Lung (tissue), 12 donors: Measurements from ENCODE around the gene TTC31. TPM values are rescaled to one million over a fixed set of nuclear protein-coding genes. Genes with fewer than 3 reads are reported as not detected.

Source experiments
- ATAC-seq: fragments of 200-7000 bp; cut with Tn5 transposase; one replicate; pipeline ENCODE4 v1.9.1; 2020; ENCODE audit warnings: moderate number of reproducible peaks; ENCODE audit not compliant: insufficient read depth, low FRiP score
- DNase-seq, 3 donors: peaks; one replicate each; pipeline ENCODE4 v3.0.0-alpha.2; 2013 to 2017
- H3K27ac ChIP-seq, 2 donors: one replicate each; pipeline ENCODE4 v1.5.1; 2013; ENCODE audit warnings: mild to moderate bottlenecking in 2 of 2, moderate library complexity in 2 of 2, control low read depth in 1 of 2, inconsistent platforms in 1 of 2, low read depth in 1 of 2, low read length in 1 of 2
- H3K27me3 ChIP-seq, 3 donors: one replicate each; pipeline ENCODE4 v1.5.1; 2013; ENCODE audit warnings: low read length in 2 of 3; ENCODE audit not compliant: control insufficient read depth in 3 of 3, insufficient read depth in 3 of 3
- H3K36me3 ChIP-seq, 4 donors: one replicate each; pipeline ENCODE4 v1.5.1; 2013; ENCODE audit warnings: low read length in 4 of 4, mild to moderate bottlenecking in 1 of 4, moderate library complexity in 1 of 4; ENCODE audit not compliant: control insufficient read depth in 4 of 4, insufficient read depth in 4 of 4
- H3K4me1 ChIP-seq, 5 donors: one replicate each; pipeline ENCODE4 v1.5.1; 2013; ENCODE audit warnings: low read length in 5 of 5, mild to moderate bottlenecking in 2 of 5, moderate library complexity in 1 of 5; ENCODE audit not compliant: control insufficient read depth in 5 of 5, insufficient read depth in 5 of 5
- H3K4me3 ChIP-seq: one replicate; pipeline ENCODE4 v1.5.1; 2013; ENCODE audit warnings: mild to moderate bottlenecking, control low read depth, moderate library complexity
- H3K9ac ChIP-seq, 2 donors: one replicate each; pipeline ENCODE4 v1.5.1; 2013; ENCODE audit warnings: low read length in 2 of 2, control low read depth in 1 of 2; ENCODE audit not compliant: insufficient read depth in 1 of 2
- H3K9me3 ChIP-seq, 4 donors: one replicate each; pipeline ENCODE4 v1.5.1; 2013; ENCODE audit warnings: low read length in 3 of 4, mild to moderate bottlenecking in 1 of 4, moderate library complexity in 1 of 4; ENCODE audit not compliant: control insufficient read depth in 4 of 4, insufficient read depth in 3 of 4
- WGBS, 2 donors: extraction: QIAGEN DNeasy Blood & Tissue Kit; methylation state at CpG; one replicate each; pipeline ENCODE4 v1.1.7; 2013; 5-methylcytosine and 5-hydroxymethylcytosine counted together
- polyA plus RNA-seq, 2 donors: library from polyadenylated mRNA; stranded (reverse); fragments of 200-250 nt; gene quantifications; one replicate each; pipeline ENCODE4 v1.2.1, GENCODE V29; 2013
- total RNA-seq, 2 donors: library from RNA; depleted of rRNA in 1 of 2; stranded (reverse); fragments of >200 nt in 1 of 2; gene quantifications; one replicate each; pipeline ENCODE4 v1.2.1, GENCODE V29; 2014 to 2021
- TF ChIP-seq, protein P1 (sequence below): IDR thresholded peaks from 2 replicates; pipeline ENCODE4 v1.5.1; 2012; ENCODE audit warnings: mild to moderate bottlenecking; ENCODE audit errors: control extremely low read depth, extremely low read depth
- donor health status: control.
- donor health status: control.
- donor health status: Bipolar disorder and iron deficiency.
- donor health status: healthy.
- donor health status: DM: yes; HTN: yes; CAD: no.

Gene TTC31
- total and polyA plus RNA-seq, 4 donors: 13.7 to 23.7 (median 20.0) TPM

DNA sequence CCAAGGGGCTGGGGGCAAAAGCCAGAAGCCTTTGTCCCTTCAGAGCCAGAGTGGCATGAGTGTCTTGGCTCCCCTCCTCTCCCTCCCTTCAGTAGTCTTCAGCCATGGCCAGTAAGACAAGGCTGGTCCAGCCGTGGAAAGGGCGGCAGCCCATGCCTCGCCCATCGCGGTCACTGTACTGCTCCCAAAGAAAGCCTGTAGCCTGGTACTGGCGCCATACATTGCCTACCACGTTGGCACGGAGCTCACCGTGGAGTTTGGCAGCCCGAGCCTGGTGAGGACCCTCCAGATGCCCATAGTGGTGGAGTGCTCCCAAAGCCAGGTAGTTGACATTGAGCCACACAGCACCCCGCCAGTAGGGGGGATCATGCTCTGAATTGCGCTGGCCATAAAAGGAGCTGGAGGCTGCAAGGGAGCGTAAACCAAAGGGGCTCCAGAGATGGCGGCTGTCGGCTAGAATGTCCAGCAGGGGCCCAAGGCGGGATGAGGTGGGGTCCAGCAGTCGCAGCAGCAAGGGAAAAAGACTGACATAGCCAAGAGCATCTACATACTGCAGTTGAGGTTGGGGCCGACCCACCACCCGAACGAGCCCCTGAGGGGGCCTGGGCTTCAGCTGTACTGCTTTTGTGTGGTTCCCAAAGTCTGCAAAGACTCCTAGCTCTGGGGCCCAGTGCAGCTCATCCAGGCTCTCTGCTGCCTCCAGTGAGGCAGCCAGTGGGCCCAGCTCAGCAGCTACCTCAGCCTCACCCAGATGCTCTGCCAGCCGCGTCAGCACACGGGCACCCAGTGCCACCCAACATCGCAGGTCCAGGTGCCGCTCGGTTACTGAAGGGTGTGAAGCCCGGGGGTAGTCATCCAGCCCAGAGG, 21.5 kb upstream of the TTC31 start:
- Histone ChIP-seq H3K9ac (no peak overlapping the region), H3K27me3 (no peaks in the 10 kb centered on the region), H3K36me3 (peaks cover 4 to 15% (median 7%) of the 10 kb centered on the region in 4 donors), H3K27ac (no peak overlapping the region), H3K9me3 (no peaks in the 10 kb centered on the region), H3K4me3 (no peak overlapping the region), H3K4me1 (peaks cover 9 to 21% (median 13%) of the 10 kb centered on the region in 5 donors)
- peak in 1 of 3 donors; percentile 14 for DNase-seq
- 93 to 95% methylated on average over 27 of the region's 27 CpGs for WGBS, 2 donors
- TF ChIP-seq, protein P1, sequence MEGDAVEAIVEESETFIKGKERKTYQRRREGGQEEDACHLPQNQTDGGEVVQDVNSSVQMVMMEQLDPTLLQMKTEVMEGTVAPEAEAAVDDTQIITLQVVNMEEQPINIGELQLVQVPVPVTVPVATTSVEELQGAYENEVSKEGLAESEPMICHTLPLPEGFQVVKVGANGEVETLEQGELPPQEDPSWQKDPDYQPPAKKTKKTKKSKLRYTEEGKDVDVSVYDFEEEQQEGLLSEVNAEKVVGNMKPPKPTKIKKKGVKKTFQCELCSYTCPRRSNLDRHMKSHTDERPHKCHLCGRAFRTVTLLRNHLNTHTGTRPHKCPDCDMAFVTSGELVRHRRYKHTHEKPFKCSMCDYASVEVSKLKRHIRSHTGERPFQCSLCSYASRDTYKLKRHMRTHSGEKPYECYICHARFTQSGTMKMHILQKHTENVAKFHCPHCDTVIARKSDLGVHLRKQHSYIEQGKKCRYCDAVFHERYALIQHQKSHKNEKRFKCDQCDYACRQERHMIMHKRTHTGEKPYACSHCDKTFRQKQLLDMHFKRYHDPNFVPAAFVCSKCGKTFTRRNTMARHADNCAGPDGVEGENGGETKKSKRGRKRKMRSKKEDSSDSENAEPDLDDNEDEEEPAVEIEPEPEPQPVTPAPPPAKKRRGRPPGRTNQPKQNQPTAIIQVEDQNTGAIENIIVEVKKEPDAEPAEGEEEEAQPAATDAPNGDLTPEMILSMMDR: no peak
- no peak for ATAC-seq

DNA sequence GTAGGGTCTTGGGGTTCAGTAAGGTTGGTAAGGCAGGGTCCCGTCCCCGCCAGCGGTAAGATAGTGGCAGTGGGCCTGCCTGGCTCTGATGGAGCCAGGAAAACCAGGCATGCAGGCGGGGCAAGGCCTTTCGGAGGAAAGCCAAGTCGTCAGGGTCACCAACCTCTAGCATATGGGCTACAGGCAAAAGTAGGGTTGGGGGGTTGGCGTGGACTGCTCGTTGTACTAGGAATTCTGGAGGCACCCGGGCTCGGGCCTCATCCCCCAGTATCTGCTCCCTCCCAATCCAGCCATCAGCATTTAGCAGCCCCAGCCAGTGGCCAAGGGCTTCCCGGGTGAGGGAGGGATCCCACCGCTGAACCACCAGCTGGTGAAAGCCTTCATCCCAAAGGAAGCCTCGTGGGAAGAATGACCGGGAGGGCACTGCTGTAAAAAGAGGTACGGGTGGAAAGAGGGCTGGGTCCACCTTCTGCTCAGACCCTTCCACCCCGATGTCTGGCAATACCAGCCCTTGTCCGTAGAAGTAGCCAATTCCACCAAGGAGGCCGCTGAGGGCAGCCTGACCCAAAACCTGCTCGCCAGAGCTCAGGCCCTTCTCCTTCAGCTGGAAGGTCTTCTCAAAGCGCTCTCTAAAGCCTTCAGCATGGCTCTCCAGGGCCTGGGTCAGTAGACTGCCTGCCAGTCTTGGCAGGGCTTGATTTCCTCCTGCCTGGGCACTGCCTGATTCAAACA, 20.7 kb upstream of the TTC31 start:
- Histone ChIP-seq H3K27me3 (no peaks in the 10 kb centered on the region), H3K9ac (no peak overlapping the region), H3K4me3 (no peak overlapping the region), H3K9me3 (no peaks in the 10 kb centered on the region), H3K36me3 (peaks cover 4 to 15% (median 7%) of the 10 kb centered on the region in 4 donors), H3K27ac (no peak overlapping the region), H3K4me1 (peaks cover 6 to 13% (median 10%) of the 10 kb centered on the region in 5 donors)
- 94 to 95% methylated on average over 20 of the region's 20 CpGs for WGBS, 2 donors
- DNase-seq (no peak), ATAC-seq (no peak)
- TF ChIP-seq, protein P1: no peak

DNA sequence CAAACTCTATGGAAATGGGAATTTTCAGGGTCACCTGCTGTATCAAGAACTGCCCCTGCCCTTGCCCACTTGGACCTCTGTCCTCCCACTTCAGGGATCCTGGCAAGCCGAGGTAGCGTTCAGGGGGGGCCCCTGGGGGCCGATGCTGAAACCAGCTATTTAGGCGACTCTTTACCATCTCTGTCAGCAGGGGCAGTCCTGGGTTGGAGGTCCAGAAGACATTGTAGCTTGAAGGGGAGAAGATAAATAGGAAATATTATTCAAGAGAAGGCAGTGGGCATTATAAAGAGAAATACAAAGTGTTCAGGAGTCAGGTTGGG, 20.1 kb upstream of the TTC31 start:
- Histone ChIP-seq H3K9ac (no peak overlapping the region), H3K9me3 (no peaks in the 10 kb centered on the region), H3K27me3 (no peaks in the 10 kb centered on the region), H3K4me1 (peaks cover 6 to 13% (median 10%) of the 10 kb centered on the region in 5 donors), H3K36me3 (peaks cover 4 to 15% (median 7%) of the 10 kb centered on the region in 4 donors), H3K27ac (no peak overlapping the region), H3K4me3 (no peak overlapping the region)
- no peak for DNase-seq
- ATAC-seq: no peak
- TF ChIP-seq, protein P1: no peak
- WGBS, 2 donors: 88 to 90% methylated on average over 4 of the region's 4 CpGs
